GM12878 (cell line): Measurements from ENCODE around the gene UVRAG. TPM values are rescaled to one million over a fixed set of nuclear protein-coding genes. Genes with fewer than 3 reads are reported as not detected.

Source experiments
- ATAC-seq: fragments of 200-7000 bp; cut with Tn5 transposase; 3 replicates; pipeline ENCODE4 v1.9.1; 2020; ENCODE audit warnings: mild to moderate bottlenecking, moderate library complexity
- BruUV-seq: library from RNA; stranded (reverse); fragments of 400-500 nt; replicated peaks from 2 replicates; lab custom pipeline; 2021; lab: Mats Ljungman, UMichigan
- CTCF ChIA-PET: fragments of 300-600 bp; sonication (Branson Sonifier 250); formaldehyde crosslinking; extraction: SDS; loops from one replicate; lab custom pipeline; 2021; ENCODE audit warnings: inconsistent platforms; lab: Yijun Ruan, JAX
- POLR2A ChIA-PET: fragments of 350-600 bp; formaldehyde crosslinking; extraction: SDS; loops from one replicate; lab custom pipeline; 2021; ENCODE audit warnings: inconsistent platforms; lab: Charles Lee
- RAD21 ChIA-PET: fragments of 300-600 bp; sonication (Branson Sonifier 250); formaldehyde crosslinking; loops from one replicate; lab custom pipeline; 2023; ENCODE audit warnings: antibody characterized with exemption; ENCODE audit not compliant: unreplicated experiment; lab: Charles Lee
- SMC1A ChIA-PET: fragments of 300-600 bp; sonication (Branson Sonifier 250); formaldehyde crosslinking; loops from one replicate; lab custom pipeline; 2023; ENCODE audit not compliant: unreplicated experiment, uncharacterized antibody; lab: Charles Lee
- DNase-seq: peaks from one replicate; pipeline ENCODE4 v3.0.0-alpha.2; 2011; ENCODE audit warnings: low read depth, low spot score
- FAIRE-seq: peaks from 3 replicates; lab custom pipeline; 2011; peaks lifted over from hg19 to GRCh38; lab: Jason Lieb, UNC
- H2AFZ ChIP-seq: 2 replicates; pipeline ENCODE4 v1.6.0; 2011; ENCODE audit warnings: low read depth, low read length, control low read depth; ENCODE audit not compliant: control insufficient read depth
- H3K27ac ChIP-seq: 2 replicates; pipeline ENCODE4 v1.5.1; 2011; ENCODE audit warnings: control low read depth; ENCODE audit not compliant: control insufficient read depth, insufficient read depth
- H3K27me3 ChIP-seq, 2 experiments: replicated peaks in 1 of 2; 2 replicates each; pipeline versions ENCODE4 v1.6.0 to v1.6.1; 2011; ENCODE audit warnings: low read length in 1 of 2; ENCODE audit not compliant: control insufficient read depth in 2 of 2, insufficient read depth in 2 of 2
- H3K36me3 ChIP-seq, 2 experiments: 2 replicates each; pipeline ENCODE4 v1.5.1; 2011; ENCODE audit warnings: low read length in 1 of 2; ENCODE audit not compliant: control insufficient read depth in 2 of 2, insufficient read depth in 2 of 2
- H3K4me1 ChIP-seq: 2 replicates; pipeline ENCODE4 v1.6.1; 2011; ENCODE audit warnings: mild to moderate bottlenecking, low read length, moderate library complexity, mixed read lengths; ENCODE audit not compliant: control insufficient read depth, insufficient read depth
- H3K4me2 ChIP-seq: 2 replicates; pipeline ENCODE4 v1.6.0; 2011; ENCODE audit warnings: control low read depth; ENCODE audit not compliant: control insufficient read depth, insufficient read depth
- H3K4me3 ChIP-seq: fragments of 200-600 bp; sonication (generic); 2 replicates; pipeline ENCODE4 v1.5.1; 2016
- H3K79me2 ChIP-seq: 2 replicates; pipeline ENCODE4 v1.6.0; 2011; ENCODE audit warnings: low read length; ENCODE audit not compliant: control insufficient read depth, insufficient read depth
- H3K9ac ChIP-seq: 2 replicates; pipeline ENCODE4 v1.8.0; 2011; ENCODE audit warnings: low read length, control low read depth, mixed read lengths; ENCODE audit not compliant: control insufficient read depth, insufficient read depth
- H3K9me3 ChIP-seq: replicated peaks from 3 replicates; pipeline ENCODE4 v1.5.1; 2011; ENCODE audit warnings: mild to moderate bottlenecking, low read length; ENCODE audit not compliant: control insufficient read depth, insufficient read depth
- H4K20me1 ChIP-seq: 2 replicates; pipeline ENCODE4 v1.6.0; 2011; ENCODE audit not compliant: control insufficient read depth, insufficient read depth
- BHLHE40 ChIP-seq, 2 experiments: fragments of 450-650 bp in 1 of 2; IDR thresholded peaks; 2 replicates each; pipeline ENCODE4 v1.6.1; 2011 to 2017; ENCODE audit warnings: low read depth in 2 of 2, borderline replicate concordance in 1 of 2, improper control_type of control experiment in 1 of 2, low read length in 1 of 2, mild to moderate bottlenecking in 1 of 2
- CHD4 ChIP-seq: fragments of 200-600 bp; sonication (generic); IDR thresholded peaks from 2 replicates; pipeline ENCODE4 v1.6.1; 2016; ENCODE audit warnings: mild to moderate bottlenecking
- E4F1 ChIP-seq: fragments of 450-650 bp; IDR thresholded peaks from 2 replicates; pipeline ENCODE4 v1.6.1; 2018; ENCODE audit warnings: borderline replicate concordance, mild to moderate bottlenecking; ENCODE audit not compliant: partially characterized antibody
- IKZF2 ChIP-seq, 2 experiments: fragments of 450-650 bp; IDR thresholded peaks; 2 replicates each; pipeline ENCODE4 v1.6.1; 2017; ENCODE audit warnings: mild to moderate bottlenecking in 2 of 2, moderate library complexity in 2 of 2
- NFYB ChIP-seq: IDR thresholded peaks from 2 replicates; pipeline ENCODE4 v1.6.1; 2011; ENCODE audit warnings: low read depth, mild to moderate bottlenecking, low read length, improper control_type of control experiment, moderate library complexity; ENCODE audit not compliant: insufficient read depth
- POLR2AphosphoS2 ChIP-seq: IDR thresholded peaks from 2 replicates; pipeline ENCODE4 v1.6.1; 2011; ENCODE audit warnings: low read depth, mild to moderate bottlenecking, low read length, improper control_type of control experiment, moderate library complexity
- TAF1 ChIP-seq: IDR thresholded peaks from 2 replicates; pipeline ENCODE4 v1.6.1; 2011; ENCODE audit warnings: mild to moderate bottlenecking, low read depth, low read length, borderline replicate concordance
- ZNF384 ChIP-seq: IDR thresholded peaks from 2 replicates; pipeline ENCODE4 v1.6.1; 2012; ENCODE audit warnings: low read depth, mild to moderate bottlenecking, low read length, improper control_type of control experiment, borderline replicate concordance
- WGBS: methylation state at CpG from one replicate; pipeline ENCODE4 v1.1.6; 2016; ENCODE audit warnings: low lambda C conversion rate; ENCODE audit not compliant: insufficient replicate concordance, insufficient coverage; ENCODE audit errors: missing lambda C conversion rate; 5-methylcytosine and 5-hydroxymethylcytosine counted together
- in situ Hi-C: fragments of 300-500 bp; cut with MboI; formaldehyde crosslinking; loops from 9 replicates; pipeline ENCODE4 v1.14.3; 2018; ENCODE audit warnings: mixed read lengths
- intact Hi-C: fragments of 100-400 bp; cut with micrococcal nuclease; formaldehyde crosslinking; loops from one replicate; pipeline ENCODE4 v1.14.2; 2022; ENCODE audit not compliant: unreplicated experiment
- polyA plus RNA-seq, 11 experiments: library from polyadenylated mRNA; depleted of rRNA in 4 of 11; unstranded in 6 of 11; stranded (reverse) in 5 of 11; fragments of >200 nt; fragmentation: Nextera tagmentation in 4 of 11; fragmentation: Illumina TruSeq in 1 of 11; extraction: Ambion mirVana in 4 of 11; extraction: Trizol in 1 of 11; gene quantifications; 1 replicate in 1 of 11; 2 replicates in 10 of 11; pipeline versions ENCODE4 v1.2.1 to v1.2.3, GENCODE V29; 2011 to 2016; ENCODE audit warnings: inconsistent platforms in 2 of 11, missing spikeins in 2 of 11, low read depth in 1 of 11
- total RNA-seq, 4 experiments: library from RNA; depleted of rRNA in 3 of 4; stranded (reverse); fragments of >200 nt in 3 of 4; fragmentation: Illumina TruSeq in 1 of 4; extraction: Trizol in 1 of 4; gene quantifications; 2 replicates each; pipeline versions ENCODE4 v1.2.1 to v1.2.3, GENCODE V29; 2013 to 2021
- TF ChIP-seq, protein P1 (sequence below): fragments of 450-650 bp; IDR thresholded peaks from 2 replicates; pipeline ENCODE4 v1.6.1; 2017; ENCODE audit warnings: low read depth, mild to moderate bottlenecking, moderate library complexity

UVRAG gene
- total and polyA plus RNA-seq, 10 of the 15 experiments (the other 5 are each of a cell fraction or from before 2014, with no cell fraction given) = 7.0 to 43.4 (median 37.0) TPM

DNA sequence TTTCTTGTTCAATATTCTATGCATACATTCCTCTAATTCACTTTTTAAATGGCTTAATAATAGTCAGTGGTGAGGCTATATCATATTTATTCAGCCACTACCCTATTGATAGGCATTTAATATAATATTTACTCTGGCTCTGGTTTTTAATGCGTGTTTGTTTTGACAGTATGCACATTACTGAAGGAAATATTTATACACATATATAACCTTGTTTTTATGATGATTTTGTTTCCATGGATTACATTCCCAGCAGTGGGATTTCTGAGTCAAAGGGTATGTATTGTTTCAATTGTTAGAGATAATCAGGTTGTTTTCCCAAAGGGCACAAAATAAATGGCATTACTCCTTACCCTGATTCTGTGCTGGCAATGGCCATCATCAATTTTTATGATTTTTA is 105.8 kb downstream of the UVRAG start:
- H3K27me3 ChIP-seq = no peaks in the 10 kb centered on the region
- SMC1A ChIA-PET = interaction anchor here (1.0 to 1.6 kb wide), 4 partner anchors 11 to 231 kb away, joined by 3 to 4 read pairs (median 4); no protein-coding TSS in a partner anchor
- in situ Hi-C loops (no loop called here), intact Hi-C loops (no loop called here)
- no peak overlapping the region for H3K4me2 ChIP-seq
- RAD21 ChIA-PET = no interaction called here
- no TSS peak for BruUV-seq
- FAIRE-seq = no peak
- no peaks in the 10 kb centered on the region; the same call in 2 of the 3 replicates for H3K9me3 ChIP-seq
- H3K9ac ChIP-seq = no peak overlapping the region
- H3K27ac ChIP-seq = no peak overlapping the region
- H3K4me3 ChIP-seq = no peak overlapping the region
- H3K79me2 ChIP-seq = peaks cover 29% of the 10 kb centered on the region
- no peaks in the 10 kb centered on the region for H4K20me1 ChIP-seq
- POLR2A ChIA-PET = no interaction called here
- no peak for ATAC-seq
- no peak overlapping the region for H2AFZ ChIP-seq
- TF ChIP-seq POLR2AphosphoS2 (no peak), ZNF384 (no peak)
- CTCF ChIA-PET = interaction anchor here (1.3 kb wide), 1 partner anchor 231 kb away, joined by 3 read pairs; no protein-coding TSS in a partner anchor
- H3K4me1 ChIP-seq = peaks cover 15% of the 10 kb centered on the region
- peaks cover 0 to 9% of the 10 kb centered on the region in 2 experiments; a peak in 1 of 4 replicates for H3K36me3 ChIP-seq
- DNase-seq = no peak
- WGBS = 97% methylated on average over 1 of the region's 1 CpG

GRCh38 chr11:75921808-75922207 is 106.8 kb downstream of the UVRAG start:
- Histone ChIP-seq H3K27ac (peak overlapping the region; percentile 37; the same call in 1 of the 2 replicates), H4K20me1 (no peaks in the 10 kb centered on the region), H3K4me1 (peaks cover 18% of the 10 kb centered on the region), H3K4me2 (peak overlapping the region; percentile 36; the same call in 1 of the 2 replicates), H3K9me3 (no peaks in the 10 kb centered on the region; the same call in 2 of the 3 replicates), H2AFZ (no peak overlapping the region), H3K9ac (no peak overlapping the region), H3K79me2 (peaks cover 35% of the 10 kb centered on the region), H3K36me3 (peaks cover 0 to 6% of the 10 kb centered on the region in 2 experiments; a peak in 1 of 4 replicates), H3K27me3 (no peaks in the 10 kb centered on the region), H3K4me3 (no peak overlapping the region)
- FAIRE-seq (no peak), ATAC-seq (0 out of 3 replicates have a peak, but pooled peaks have one; percentile 26), DNase-seq (no peak)
- SMC1A ChIA-PET = interaction anchor here (0.6 to 1.6 kb wide), 10 partner anchors 10 to 230 kb away, joined by 3 to 5 read pairs (median 3); no protein-coding TSS in a partner anchor
- RAD21 ChIA-PET = interaction anchor here (0.9 to 1.3 kb wide), 2 partner anchors 12 to 248 kb away, joined by 3 to 4 read pairs; no protein-coding TSS in a partner anchor
- BruUV-seq = no TSS peak
- intact Hi-C loops (no loop called here), in situ Hi-C loops (no loop called here)
- CTCF ChIA-PET = interaction anchor here (0.6 to 1.3 kb wide), 3 partner anchors 31 to 231 kb away, joined by 3 read pairs; no protein-coding TSS in a partner anchor
- POLR2A ChIA-PET = no interaction called here
- WGBS = 0% methylated on average over 3 of the region's 3 CpGs
- TF ChIP-seq IKZF2 (IDR thresholded peaks at IDR 0.05) (no peak), BHLHE40 (IDR thresholded peaks at IDR 0.05; ENCODE audit: borderline replicate concordance in 1 of 2, low read depth in 2 of 2, low read length in 1 of 2) (peak in 1 of 2 experiments; percentile 21; a peak in 1 of 4 replicates), NFYB (no peak), TAF1 (no peak), CHD4 (no peak), E4F1 (no peak)
- TF ChIP-seq, protein P1, sequence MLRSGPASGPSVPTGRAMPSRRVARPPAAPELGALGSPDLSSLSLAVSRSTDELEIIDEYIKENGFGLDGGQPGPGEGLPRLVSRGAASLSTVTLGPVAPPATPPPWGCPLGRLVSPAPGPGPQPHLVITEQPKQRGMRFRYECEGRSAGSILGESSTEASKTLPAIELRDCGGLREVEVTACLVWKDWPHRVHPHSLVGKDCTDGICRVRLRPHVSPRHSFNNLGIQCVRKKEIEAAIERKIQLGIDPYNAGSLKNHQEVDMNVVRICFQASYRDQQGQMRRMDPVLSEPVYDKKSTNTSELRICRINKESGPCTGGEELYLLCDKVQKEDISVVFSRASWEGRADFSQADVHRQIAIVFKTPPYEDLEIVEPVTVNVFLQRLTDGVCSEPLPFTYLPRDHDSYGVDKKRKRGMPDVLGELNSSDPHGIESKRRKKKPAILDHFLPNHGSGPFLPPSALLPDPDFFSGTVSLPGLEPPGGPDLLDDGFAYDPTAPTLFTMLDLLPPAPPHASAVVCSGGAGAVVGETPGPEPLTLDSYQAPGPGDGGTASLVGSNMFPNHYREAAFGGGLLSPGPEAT = peak; percentile 49; the same call in 1 of the 2 replicates
